ENCODE measurements around the gene ELOVL2. TPM values are rescaled to one million over a fixed set of nuclear protein-coding genes. Genes with fewer than 3 reads are reported as not detected.

Gene ELOVL2
- total RNA-seq, 4 donors from 2014 or later: 0.60 to 2.2 (median 1.3) TPM

DNA sequence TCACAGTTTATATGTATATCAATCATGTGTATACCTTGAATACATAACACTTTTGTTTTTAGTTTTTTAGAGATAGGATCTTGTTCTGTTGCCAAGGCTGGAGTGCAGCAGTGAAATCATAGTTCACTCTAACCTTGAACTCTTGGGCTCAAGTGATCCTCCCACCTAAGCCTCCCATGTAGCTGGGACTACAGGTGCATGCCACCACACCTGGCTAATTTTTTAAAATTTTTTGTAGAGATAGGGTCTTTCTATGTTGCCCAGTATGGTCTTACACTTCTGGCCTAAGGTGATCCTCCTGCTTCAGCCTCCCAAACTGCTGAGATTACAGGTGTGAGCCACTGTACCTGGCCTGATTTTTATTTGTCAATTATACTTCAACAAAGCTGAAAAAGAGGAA is 87.3 kb downstream of the ELOVL2 start:
- Histone ChIP-seq H3K36me3 (no peaks in the 10 kb centered on the region), H3K27me3 (no peaks in the 10 kb centered on the region), H3K4me3 (no peak overlapping the region), H3K4me1 (no peaks in the 10 kb centered on the region), H3K9me3 (no peaks in the 10 kb centered on the region), H3K27ac (no peak overlapping the region)
- DNase-seq (ENCODE audit: low spot score in 2 of 2): no peak
- TF ChIP-seq EP300 (IDR thresholded peaks at IDR 0.05) (no peak), POLR2A (IDR thresholded peaks at IDR 0.05) (no peak)
- TF ChIP-seq, protein P1, sequence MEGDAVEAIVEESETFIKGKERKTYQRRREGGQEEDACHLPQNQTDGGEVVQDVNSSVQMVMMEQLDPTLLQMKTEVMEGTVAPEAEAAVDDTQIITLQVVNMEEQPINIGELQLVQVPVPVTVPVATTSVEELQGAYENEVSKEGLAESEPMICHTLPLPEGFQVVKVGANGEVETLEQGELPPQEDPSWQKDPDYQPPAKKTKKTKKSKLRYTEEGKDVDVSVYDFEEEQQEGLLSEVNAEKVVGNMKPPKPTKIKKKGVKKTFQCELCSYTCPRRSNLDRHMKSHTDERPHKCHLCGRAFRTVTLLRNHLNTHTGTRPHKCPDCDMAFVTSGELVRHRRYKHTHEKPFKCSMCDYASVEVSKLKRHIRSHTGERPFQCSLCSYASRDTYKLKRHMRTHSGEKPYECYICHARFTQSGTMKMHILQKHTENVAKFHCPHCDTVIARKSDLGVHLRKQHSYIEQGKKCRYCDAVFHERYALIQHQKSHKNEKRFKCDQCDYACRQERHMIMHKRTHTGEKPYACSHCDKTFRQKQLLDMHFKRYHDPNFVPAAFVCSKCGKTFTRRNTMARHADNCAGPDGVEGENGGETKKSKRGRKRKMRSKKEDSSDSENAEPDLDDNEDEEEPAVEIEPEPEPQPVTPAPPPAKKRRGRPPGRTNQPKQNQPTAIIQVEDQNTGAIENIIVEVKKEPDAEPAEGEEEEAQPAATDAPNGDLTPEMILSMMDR (IDR thresholded peaks at IDR 0.05): no peak

DNA sequence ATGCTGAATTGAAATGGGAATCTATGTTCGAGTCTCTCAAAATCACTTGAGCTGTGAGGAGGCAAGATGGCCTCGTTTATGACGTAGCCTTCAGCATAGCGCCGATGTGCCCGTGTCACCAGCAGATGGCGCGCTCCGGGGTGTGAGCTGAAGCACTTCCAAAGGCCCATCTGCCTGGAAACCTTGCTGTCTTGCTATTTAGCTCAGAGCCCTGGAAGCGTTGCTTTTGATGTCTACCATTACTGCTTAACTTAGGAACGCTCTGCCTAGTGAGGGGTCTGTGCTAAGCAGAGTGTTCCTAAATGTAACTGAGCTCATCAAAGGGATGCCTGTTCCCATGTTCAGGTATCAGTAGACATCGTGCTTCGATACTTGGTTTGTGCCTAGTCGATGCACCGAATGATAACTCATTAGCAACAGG is 89.5 kb downstream of the ELOVL2 start:
- Histone ChIP-seq H3K36me3 (no peaks in the 10 kb centered on the region), H3K4me3 (no peak overlapping the region), H3K27ac (no peak overlapping the region), H3K27me3 (no peaks in the 10 kb centered on the region), H3K9me3 (no peaks in the 10 kb centered on the region), H3K4me1 (no peaks in the 10 kb centered on the region)
- WGBS, 2 donors: 34 to 43% methylated on average over 15 of the region's 15 CpGs
- peak; percentile 38 to 50 for DNase-seq (ENCODE audit: low spot score in 2 of 2)
- TF ChIP-seq, protein P1 (IDR thresholded peaks at IDR 0.05): peak in 4 of 5 experiments; percentile 40 to 52 (median 52)
- no peak for TF ChIP-seq EP300 (IDR thresholded peaks at IDR 0.05)

DNA sequence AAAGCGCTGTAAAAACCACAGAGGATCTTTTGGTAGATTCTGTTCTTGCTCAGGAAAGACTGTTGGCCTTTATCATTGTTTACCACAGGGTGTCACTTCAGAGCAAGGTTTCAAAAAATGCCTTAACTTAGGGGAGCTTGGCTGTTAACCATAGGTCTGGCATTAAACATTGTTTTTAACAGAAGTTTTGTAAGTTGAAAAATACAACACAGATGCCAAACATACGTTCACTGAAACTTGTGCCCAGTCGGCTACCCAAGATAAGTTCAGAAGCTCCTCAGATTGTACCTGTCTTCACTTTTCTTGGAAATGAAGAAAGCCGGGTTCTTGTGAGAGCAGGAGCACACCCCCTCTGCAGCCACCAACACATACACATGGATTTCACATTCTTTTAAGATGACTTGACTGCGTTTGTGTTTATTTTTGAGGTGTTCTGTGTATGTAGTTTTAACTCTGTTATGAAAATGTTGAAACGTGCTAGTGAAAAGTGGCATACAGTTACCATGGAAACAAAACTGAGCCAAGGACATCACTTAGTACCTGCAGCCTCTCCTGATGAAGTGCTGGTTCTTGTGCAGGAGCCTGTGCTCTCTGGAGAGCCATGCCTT is 92.3 kb downstream of the ELOVL2 start:
- H3K27me3 ChIP-seq: no peaks in the 10 kb centered on the region
- TF ChIP-seq EP300 (IDR thresholded peaks at IDR 0.05): no peak
- TF ChIP-seq, protein P1 (IDR thresholded peaks at IDR 0.05): peak; percentile 18 to 56 (median 29)
- H3K4me3 ChIP-seq: no peak overlapping the region
- DNase-seq (ENCODE audit: low spot score in 2 of 2): no peak
- H3K36me3 ChIP-seq: no peaks in the 10 kb centered on the region
- H3K27ac ChIP-seq: no peak overlapping the region
- no peaks in the 10 kb centered on the region for H3K9me3 ChIP-seq
- no peaks in the 10 kb centered on the region for H3K4me1 ChIP-seq
- 36 to 46% methylated on average over 6 of the region's 6 CpGs for WGBS, 2 donors

GRCh38 chr6:10949579-10950490 is 94.3 kb downstream of the ELOVL2 start:
- Histone ChIP-seq H3K36me3 (no peaks in the 10 kb centered on the region), H3K4me3 (no peak overlapping the region), H3K27me3 (no peaks in the 10 kb centered on the region), H3K4me1 (no peaks in the 10 kb centered on the region), H3K9me3 (no peaks in the 10 kb centered on the region), H3K27ac (no peak overlapping the region)
- WGBS, 2 donors: 92% methylated on average over 6 of the region's 6 CpGs
- TF ChIP-seq EP300 (IDR thresholded peaks at IDR 0.05) (no peak), POLR2A (IDR thresholded peaks at IDR 0.05) (no peak)
- TF ChIP-seq, protein P1 (IDR thresholded peaks at IDR 0.05): no peak
- no peak for DNase-seq (ENCODE audit: low spot score in 2 of 2)

- no peak overlapping the region for H3K27ac ChIP-seq
- H3K9me3 ChIP-seq: no peaks in the 10 kb centered on the region
- no peak for DNase-seq (ENCODE audit: low spot score in 2 of 2)
- H3K4me3 ChIP-seq: no peak overlapping the region
- H3K4me1 ChIP-seq: no peaks in the 10 kb centered on the region
- no peaks in the 10 kb centered on the region for H3K27me3 ChIP-seq
- 95 to 96% methylated on average over 5 of the region's 5 CpGs for WGBS, 2 donors
- TF ChIP-seq EP300 (IDR thresholded peaks at IDR 0.05) (no peak), POLR2A (IDR thresholded peaks at IDR 0.05) (no peak)
- TF ChIP-seq, protein P1 (IDR thresholded peaks at IDR 0.05): no peak
- no peaks in the 10 kb centered on the region for H3K36me3 ChIP-seq
These were observed 96.1 kb downstream of the ELOVL2 start for GRCh38 chr6:10947966-10948365.
